Fibroblast of skin of scalp (primary cell): ENCODE measurements around the gene SRP68.
"Not testable (repeated sequence)": the region's sequence is repeated elsewhere in the genome, so short reads cannot be mapped to it uniquely, and the experiment has no call there.

Experiments
- DNase-seq: peaks from one replicate; pipeline ENCODE4 v3.0.0-alpha.2; 2013

Gene SRP68

GRCh38 chr17:76089680-76090516, 17.6 kb upstream of the SRP68 start:
- DNase-seq: no peak

- DNase-seq: no peak
These were observed 16.7 kb upstream of the SRP68 start for GRCh38 chr17:76088868-76089576.

GRCh38 chr17:76088041-76088867, 15.9 kb upstream of the SRP68 start:
- no peak for DNase-seq

- DNase-seq: no peak
These were observed 15.2 kb upstream of the SRP68 start for GRCh38 chr17:76087531-76087930.

GRCh38 chr17:76086384-76086783, 14.1 kb upstream of the SRP68 start:
- DNase-seq: no peak

GRCh38 chr17:76085731-76086366, 13.5 kb upstream of the SRP68 start:
- no peak for DNase-seq

- no peak for DNase-seq
These were observed 12.9 kb upstream of the SRP68 start for GRCh38 chr17:76085066-76085730.

- no peak for DNase-seq
These were observed 11.3 kb upstream of the SRP68 start for GRCh38 chr17:76083536-76084182.

GRCh38 chr17:76082326-76083251, 10.3 kb upstream of the SRP68 start:
- no peak for DNase-seq

GRCh38 chr17:76081295-76082210, 9.2 kb upstream of the SRP68 start:
- DNase-seq: no peak

GRCh38 chr17:76080768-76081287, 8.5 kb upstream of the SRP68 start:
- no peak for DNase-seq

- no peak for DNase-seq
These were observed 7.8 kb upstream of the SRP68 start for GRCh38 chr17:76079956-76080767.

- no peak for DNase-seq
These were observed 7.2 kb upstream of the SRP68 start for GRCh38 chr17:76079535-76079955.

- DNase-seq: no peak
These were observed 6.7 kb upstream of the SRP68 start, which contains the start of gene ZACN for GRCh38 chr17:76078860-76079534. ZACN (plus strand) TSS chr17:76079182; CDS start chr17:76079265, 83 bp downstream.

GRCh38 chr17:76078370-76078769, 6.1 kb upstream of the SRP68 start:
- DNase-seq: not testable (repeated sequence)

GRCh38 chr17:76077584-76078110, 5.3 kb upstream of the SRP68 start:
- DNase-seq: no peak
